Mesendoderm (in vitro differentiated cells): ENCODE data around the gene LPAR4. TPM values are rescaled to one million over a fixed set of nuclear protein-coding genes. Genes with fewer than 3 reads are reported as not detected.

Experiments
- DNase-seq: peaks from one replicate; pipeline ENCODE4 v3.0.0; 2013
- H2AK5ac ChIP-seq: 2 replicates; pipeline ENCODE4 v1.6.1; 2013; ENCODE audit warnings: low read length, inconsistent platforms
- H2BK120ac ChIP-seq: 2 replicates; pipeline ENCODE4 v1.6.1; 2013; ENCODE audit warnings: low read depth, mild to moderate bottlenecking, low read length, moderate library complexity, mixed read lengths
- H2BK15ac ChIP-seq: replicated peaks from 2 replicates; pipeline ENCODE4 v1.6.1; 2013; ENCODE audit warnings: low read depth, mild to moderate bottlenecking, moderate library complexity
- H2BK5ac ChIP-seq: 2 replicates; pipeline ENCODE4 v1.6.1; 2013; ENCODE audit warnings: low read length, inconsistent platforms
- H3K18ac ChIP-seq: 2 replicates; pipeline ENCODE4 v1.6.1; 2013; ENCODE audit warnings: mild to moderate bottlenecking, low read length, mixed read lengths
- H3K23ac ChIP-seq: one replicate; pipeline ENCODE4 v1.6.1; 2013; ENCODE audit warnings: low read length
- H3K27ac ChIP-seq: 2 replicates; pipeline ENCODE4 v1.5.1; 2013; ENCODE audit warnings: low read depth, mild to moderate bottlenecking, inconsistent platforms, low read length, moderate library complexity
- H3K27me3 ChIP-seq: 2 replicates; pipeline ENCODE4 v1.6.1; 2013; ENCODE audit warnings: low read length, control low read depth, mild to moderate bottlenecking, inconsistent platforms; ENCODE audit not compliant: insufficient read depth, poor library complexity
- H3K36me3 ChIP-seq: 2 replicates; pipeline ENCODE4 v1.6.1; 2013; ENCODE audit warnings: low read length, inconsistent platforms; ENCODE audit not compliant: control insufficient read depth, insufficient read depth
- H3K4ac ChIP-seq: one replicate; pipeline ENCODE4 v1.6.1; 2013; ENCODE audit warnings: low read depth, mild to moderate bottlenecking, low read length, moderate library complexity
- H3K4me1 ChIP-seq: 2 replicates; pipeline ENCODE4 v1.6.1; 2013; ENCODE audit warnings: low read depth, low read length, inconsistent platforms; ENCODE audit not compliant: control insufficient read depth
- H3K4me2 ChIP-seq: 2 replicates; pipeline ENCODE4 v1.6.1; 2013; ENCODE audit warnings: low read length
- H3K4me3 ChIP-seq: 2 replicates; pipeline ENCODE4 v1.5.1; 2013; ENCODE audit warnings: mild to moderate bottlenecking, low read length
- H3K56ac ChIP-seq: one replicate; pipeline ENCODE4 v1.6.1; 2013; ENCODE audit warnings: low read length
- H3K79me1 ChIP-seq: 2 replicates; pipeline ENCODE4 v1.6.1; 2013; ENCODE audit warnings: low read length, inconsistent platforms
- H3K79me2 ChIP-seq: 2 replicates; pipeline ENCODE4 v1.6.1; 2013; ENCODE audit warnings: mild to moderate bottlenecking, low read length; ENCODE audit not compliant: control insufficient read depth, insufficient read depth
- H3K9ac ChIP-seq: 2 replicates; pipeline ENCODE4 v1.6.1; 2013; ENCODE audit warnings: low read length, inconsistent platforms
- H4K5ac ChIP-seq: one replicate; pipeline ENCODE4 v1.6.1; 2013; ENCODE audit warnings: low read length
- H4K8ac ChIP-seq: one replicate; pipeline ENCODE4 v1.6.1; 2013; ENCODE audit warnings: low read depth, mild to moderate bottlenecking, control low read depth, low read length, moderate library complexity
- WGBS: extraction: QIAGEN DNeasy Blood & Tissue Kit; methylation state at CpG from one replicate; pipeline ENCODE4 v1.1.7; 2013; ENCODE audit warnings: low lambda C conversion rate, missing lambda C conversion rate; ENCODE audit not compliant: insufficient coverage; ENCODE audit errors: extremely low coverage; 5-methylcytosine and 5-hydroxymethylcytosine counted together
- polyA plus RNA-seq, 2 experiments: library from polyadenylated mRNA; stranded (reverse); fragments of 200-250 nt; gene quantifications; one replicate each; pipeline ENCODE4 v1.2.3, GENCODE V29; 2013

Gene LPAR4, protein sequence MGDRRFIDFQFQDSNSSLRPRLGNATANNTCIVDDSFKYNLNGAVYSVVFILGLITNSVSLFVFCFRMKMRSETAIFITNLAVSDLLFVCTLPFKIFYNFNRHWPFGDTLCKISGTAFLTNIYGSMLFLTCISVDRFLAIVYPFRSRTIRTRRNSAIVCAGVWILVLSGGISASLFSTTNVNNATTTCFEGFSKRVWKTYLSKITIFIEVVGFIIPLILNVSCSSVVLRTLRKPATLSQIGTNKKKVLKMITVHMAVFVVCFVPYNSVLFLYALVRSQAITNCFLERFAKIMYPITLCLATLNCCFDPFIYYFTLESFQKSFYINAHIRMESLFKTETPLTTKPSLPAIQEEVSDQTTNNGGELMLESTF
- 16.9 TPM for polyA plus RNA-seq (2013, experiment 1 of 2)
- polyA plus RNA-seq (2013, experiment 2 of 2): 18.1 TPM

DNA sequence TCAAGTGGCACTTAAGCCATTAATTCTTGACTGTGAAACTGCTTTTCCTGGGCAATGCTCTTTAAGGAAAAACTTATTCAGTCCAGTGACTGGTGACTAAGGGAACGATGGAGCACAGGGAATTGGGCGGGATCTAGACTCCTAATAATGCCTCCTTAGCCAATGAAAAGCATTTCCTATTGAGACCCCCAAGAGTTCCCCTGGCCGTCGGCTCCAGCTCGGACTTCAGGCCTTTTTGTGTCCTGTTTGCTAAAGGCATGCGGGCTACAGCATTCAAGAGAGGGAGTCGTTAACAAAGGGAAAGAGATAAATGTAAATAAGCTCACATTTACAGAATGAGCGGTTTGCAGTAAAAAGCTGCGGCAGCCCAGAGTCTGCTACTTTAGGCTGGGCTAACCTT is at the start of gene LPAR4:
LPAR4 (plus strand) TSS at position 232 of the 400 bp plus-strand sequence. CDS start 7,150 bp downstream, outside the sequence.
- Histone ChIP-seq H3K9ac (peak within 1 kb of the TSS; percentile 54), H3K4ac (no peak within 1 kb of the TSS), H2BK5ac (no peak within 1 kb of the TSS), H2AK5ac (no peak within 1 kb of the TSS), H4K5ac (no peak within 1 kb of the TSS), H3K18ac (no peak within 1 kb of the TSS), H3K79me1 (no peaks in the 10 kb centered on the region), H2BK120ac (no peak within 1 kb of the TSS), H3K56ac (peak within 1 kb of the TSS; percentile 73), H3K4me1 (no peaks in the 10 kb centered on the region), H2BK15ac (no peak within 1 kb of the TSS), H3K27me3 (no peaks in the 10 kb centered on the region), H4K8ac (no peak within 1 kb of the TSS), H3K27ac (no peak within 1 kb of the TSS), H3K36me3 (no peaks in the 10 kb centered on the region), H3K23ac (no peak within 1 kb of the TSS), H3K4me2 (no peak within 1 kb of the TSS), H3K79me2 (no peaks in the 10 kb centered on the region), H3K4me3 (no peak within 1 kb of the TSS)
- peak; percentile 74 for DNase-seq
- no CpG with 5 or more reads among the region's 9 CpGs for WGBS

DNA sequence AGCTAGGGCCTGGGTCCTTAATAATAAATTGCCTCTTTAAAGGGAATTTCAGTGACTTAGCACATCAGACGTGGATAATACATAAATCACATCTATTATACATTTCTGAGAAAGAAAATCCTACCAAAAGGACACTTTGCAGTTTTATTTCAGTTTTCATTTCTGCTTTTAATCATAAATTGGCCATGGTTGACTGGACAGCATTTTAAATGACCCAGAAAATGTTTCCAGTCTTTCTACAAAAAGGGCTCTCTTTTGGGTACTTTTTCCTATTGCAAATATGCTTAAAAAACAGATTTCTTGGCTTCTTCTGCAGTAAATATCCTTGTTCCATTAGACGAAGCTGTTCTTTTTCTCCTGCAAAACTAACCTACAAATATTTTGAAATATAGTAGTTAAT is 41.4 kb upstream of the LPAR4 start:
- Histone ChIP-seq H3K4me3 (no peak overlapping the region), H3K27me3 (no peaks in the 10 kb centered on the region), H3K9ac (no peak overlapping the region), H2AK5ac (no peak overlapping the region), H2BK5ac (no peak overlapping the region), H3K23ac (no peak overlapping the region), H3K36me3 (no peaks in the 10 kb centered on the region), H2BK15ac (no peak overlapping the region), H3K56ac (no peak overlapping the region), H3K4me1 (no peaks in the 10 kb centered on the region), H3K27ac (no peak overlapping the region), H3K4me2 (no peak overlapping the region), H3K4ac (no peak overlapping the region), H4K8ac (no peak overlapping the region), H3K18ac (no peak overlapping the region), H3K79me2 (no peaks in the 10 kb centered on the region), H4K5ac (no peak overlapping the region), H2BK120ac (no peak overlapping the region), H3K79me1 (no peaks in the 10 kb centered on the region)
- no CpG with 5 or more reads among the region's 2 CpGs for WGBS
- no peak for DNase-seq

DNA sequence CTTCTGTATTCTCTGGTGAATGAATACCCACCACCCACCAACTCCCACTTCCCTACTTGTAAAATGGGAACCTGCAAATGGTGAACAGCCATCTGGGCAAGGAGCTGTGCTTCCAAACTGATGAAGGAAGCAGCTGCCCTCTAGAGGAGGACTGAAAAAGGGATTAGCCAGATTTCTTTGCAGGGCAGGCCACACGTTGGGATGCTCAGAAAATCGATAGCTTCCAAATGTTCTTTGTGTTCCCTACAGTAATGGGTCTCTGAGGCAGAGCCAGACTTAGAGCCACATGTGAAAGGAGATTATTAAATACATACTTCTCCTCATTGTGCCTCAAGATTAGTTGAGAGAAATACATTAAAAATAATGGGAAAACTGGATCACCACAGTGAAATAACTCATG is 39.3 kb upstream of the LPAR4 start:
- Histone ChIP-seq H3K4me2 (no peak overlapping the region), H3K27ac (no peak overlapping the region), H2AK5ac (no peak overlapping the region), H2BK15ac (no peak overlapping the region), H3K18ac (no peak overlapping the region), H3K79me2 (no peaks in the 10 kb centered on the region), H3K56ac (no peak overlapping the region), H3K36me3 (no peaks in the 10 kb centered on the region), H3K4ac (no peak overlapping the region), H4K5ac (no peak overlapping the region), H3K79me1 (no peaks in the 10 kb centered on the region), H2BK120ac (no peak overlapping the region), H4K8ac (no peak overlapping the region), H3K9ac (no peak overlapping the region), H3K4me3 (no peak overlapping the region), H3K4me1 (no peaks in the 10 kb centered on the region), H2BK5ac (no peak overlapping the region), H3K27me3 (no peaks in the 10 kb centered on the region), H3K23ac (no peak overlapping the region)
- peak; percentile 62 for DNase-seq
- WGBS: no CpG with 5 or more reads among the region's 2 CpGs

DNA sequence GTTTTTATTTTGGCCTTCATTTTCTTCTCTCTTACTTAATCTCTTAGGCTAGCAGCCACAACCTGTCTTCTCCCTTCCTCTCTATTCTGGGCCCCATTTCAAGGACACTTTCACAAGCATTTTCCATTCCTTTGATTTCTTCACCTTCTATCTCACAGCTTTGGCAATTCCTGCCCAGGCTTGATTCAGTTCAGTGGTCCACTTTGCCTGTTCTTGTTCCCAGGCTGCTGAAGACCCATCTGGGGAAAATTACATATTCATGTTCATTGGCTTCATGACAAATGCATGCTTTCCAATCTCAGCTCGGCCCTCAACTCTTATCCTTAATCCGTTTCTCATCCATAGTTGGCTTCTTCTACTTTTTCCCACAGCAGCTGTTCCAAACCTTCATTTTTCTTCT is 38.7 kb upstream of the LPAR4 start:
- H3K56ac ChIP-seq: no peak overlapping the region
- no peaks in the 10 kb centered on the region for H3K27me3 ChIP-seq
- H3K79me1 ChIP-seq: no peaks in the 10 kb centered on the region
- H4K8ac ChIP-seq: no peak overlapping the region
- no peak overlapping the region for H2BK5ac ChIP-seq
- H3K36me3 ChIP-seq: no peaks in the 10 kb centered on the region
- no peak for DNase-seq
- no peak overlapping the region for H2AK5ac ChIP-seq
- no peak overlapping the region for H2BK120ac ChIP-seq
- H3K18ac ChIP-seq: no peak overlapping the region
- H3K4me2 ChIP-seq: no peak overlapping the region
- H3K4me3 ChIP-seq: no peak overlapping the region
- H3K4ac ChIP-seq: no peak overlapping the region
- no peak overlapping the region for H3K27ac ChIP-seq
- H2BK15ac ChIP-seq: no peak overlapping the region
- no CpG with 5 or more reads among the region's 2 CpGs for WGBS
- H3K4me1 ChIP-seq: no peaks in the 10 kb centered on the region
- no peak overlapping the region for H3K23ac ChIP-seq
- H3K79me2 ChIP-seq: no peaks in the 10 kb centered on the region
- H3K9ac ChIP-seq: no peak overlapping the region
- H4K5ac ChIP-seq: no peak overlapping the region

DNA sequence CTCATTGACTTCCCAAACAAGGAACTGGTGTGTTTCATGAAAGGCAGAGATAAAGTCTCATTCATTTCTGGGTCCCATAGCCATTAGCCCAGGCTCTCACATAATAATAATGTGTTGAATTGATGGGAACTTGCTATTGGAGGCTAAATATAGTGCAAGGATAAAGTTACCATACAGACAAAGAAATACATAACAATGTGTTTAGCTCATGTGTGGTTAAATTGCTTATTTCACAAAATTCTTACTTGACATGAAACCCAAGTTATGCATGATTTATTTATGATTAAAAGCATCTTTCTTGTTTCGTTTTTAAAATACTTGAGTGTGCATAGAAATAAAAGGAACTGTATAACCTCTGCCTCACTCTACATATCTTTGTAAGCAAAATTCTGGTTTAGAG is 37.3 kb upstream of the LPAR4 start:
- Histone ChIP-seq H2BK15ac (no peak overlapping the region), H3K27ac (no peak overlapping the region), H2BK120ac (no peak overlapping the region), H4K5ac (no peak overlapping the region), H3K4ac (no peak overlapping the region), H2BK5ac (no peak overlapping the region), H3K4me3 (no peak overlapping the region), H3K9ac (no peak overlapping the region), H3K18ac (no peak overlapping the region), H3K56ac (no peak overlapping the region), H4K8ac (no peak overlapping the region), H3K27me3 (no peaks in the 10 kb centered on the region), H3K23ac (no peak overlapping the region), H3K79me1 (no peaks in the 10 kb centered on the region), H3K36me3 (no peaks in the 10 kb centered on the region), H3K79me2 (no peaks in the 10 kb centered on the region), H3K4me1 (no peaks in the 10 kb centered on the region), H3K4me2 (no peak overlapping the region), H2AK5ac (no peak overlapping the region)
- DNase-seq: no peak
- WGBS: no CpG with 5 or more reads among the region's 1 CpG

DNA sequence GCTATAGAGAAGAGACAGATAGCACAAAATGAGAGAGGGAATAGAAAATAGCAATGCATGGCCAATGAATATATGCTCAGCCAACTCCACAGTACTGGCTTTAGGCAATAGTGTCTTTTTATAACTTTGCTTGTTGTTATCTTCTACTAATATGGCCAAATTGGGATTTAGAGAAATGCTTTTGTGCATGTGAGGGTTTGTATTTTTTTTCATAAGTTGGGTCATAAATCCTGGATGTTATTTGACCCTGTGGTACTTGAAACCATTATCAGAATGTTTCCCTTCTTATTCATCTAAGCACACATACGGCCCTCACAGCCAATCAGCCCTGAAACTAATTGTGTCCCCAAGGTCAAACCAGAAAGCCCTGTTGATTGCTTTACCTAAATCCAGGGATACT is 35.2 kb upstream of the LPAR4 start:
- no peak overlapping the region for H2BK120ac ChIP-seq
- H3K4ac ChIP-seq: no peak overlapping the region
- H3K23ac ChIP-seq: no peak overlapping the region
- H3K9ac ChIP-seq: no peak overlapping the region
- DNase-seq: no peak
- H3K4me3 ChIP-seq: no peak overlapping the region
- H3K4me2 ChIP-seq: no peak overlapping the region
- no peaks in the 10 kb centered on the region for H3K27me3 ChIP-seq
- H3K79me2 ChIP-seq: no peaks in the 10 kb centered on the region
- H4K5ac ChIP-seq: no peak overlapping the region
- H3K56ac ChIP-seq: no peak overlapping the region
- no peaks in the 10 kb centered on the region for H3K36me3 ChIP-seq
- H3K27ac ChIP-seq: no peak overlapping the region
- no peak overlapping the region for H4K8ac ChIP-seq
- no peak overlapping the region for H2BK15ac ChIP-seq
- no peaks in the 10 kb centered on the region for H3K79me1 ChIP-seq
- H2AK5ac ChIP-seq: no peak overlapping the region
- no peak overlapping the region for H2BK5ac ChIP-seq
- no CpG with 5 or more reads among the region's 1 CpG for WGBS
- no peak overlapping the region for H3K18ac ChIP-seq
- no peaks in the 10 kb centered on the region for H3K4me1 ChIP-seq
